GM03348 (cell line): ENCODE measurements around the gene SETD2.

Experiments
- DNase-seq: peaks from one replicate; pipeline ENCODE4 v3.0.0; 2012; ENCODE audit warnings: low spot score

Gene SETD2

DNA sequence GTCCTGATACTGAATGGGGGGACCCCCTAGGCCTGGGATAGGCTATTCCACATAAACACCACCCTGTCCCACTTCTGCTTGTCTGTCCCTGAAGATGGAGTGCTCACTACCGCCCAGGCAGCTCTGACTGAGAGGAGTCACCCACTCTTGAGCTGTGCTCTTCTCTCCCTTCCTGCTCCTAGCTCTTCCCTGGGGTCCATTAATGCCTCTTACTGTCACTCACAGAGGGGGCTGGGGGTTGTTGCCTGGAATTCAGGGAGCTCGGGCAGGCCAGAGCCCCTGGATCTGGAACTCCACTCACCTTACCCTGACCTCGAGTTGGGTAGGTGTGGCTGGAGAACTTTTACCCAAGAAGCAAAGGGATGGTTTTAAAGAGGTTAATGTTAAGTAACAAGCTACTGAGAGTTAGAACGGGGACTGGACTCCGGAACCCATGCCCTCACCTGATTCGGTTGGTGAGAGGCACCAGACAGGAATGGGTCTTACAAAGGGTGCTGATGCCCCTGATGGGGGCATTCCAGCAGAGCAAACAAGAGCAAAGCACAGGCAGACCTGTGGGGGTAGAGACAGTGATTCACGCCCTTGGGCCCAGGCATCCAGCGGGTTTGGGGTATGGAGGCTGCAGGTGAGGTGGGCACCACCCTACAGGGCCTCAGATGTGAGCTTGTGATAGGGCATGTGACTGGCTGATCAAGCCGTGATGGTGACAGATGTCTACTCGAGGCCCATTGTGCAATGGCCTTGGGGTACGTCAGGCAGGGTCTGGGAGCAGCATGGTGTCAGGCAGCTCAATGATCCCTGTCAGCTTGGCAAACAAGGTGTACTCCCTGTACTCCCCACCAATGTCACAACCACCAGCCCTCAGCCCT, 179.1 kb downstream of the SETD2 start:
- no peak for DNase-seq

DNA sequence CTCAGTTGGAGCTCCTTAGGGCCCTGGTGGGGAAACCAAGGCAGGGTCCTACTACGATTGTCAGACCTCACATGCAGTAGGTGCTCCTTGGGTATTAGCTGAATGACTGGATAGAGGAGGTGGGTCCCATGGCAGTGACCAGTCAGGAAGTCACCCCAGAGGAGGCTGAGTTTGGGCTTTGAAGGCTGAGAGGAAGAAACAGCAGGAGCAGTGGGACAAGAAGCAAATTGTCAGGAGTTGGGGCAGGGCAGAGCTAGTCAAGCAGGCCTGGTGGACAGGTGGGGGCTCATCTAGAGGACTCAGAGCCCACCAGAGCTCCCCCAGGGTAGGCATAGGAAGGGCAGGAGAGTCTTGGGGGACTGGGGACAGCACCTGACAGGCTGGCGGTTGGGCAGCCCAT, 181.4 kb downstream of the SETD2 start:
- no peak for DNase-seq

GRCh38 chr3:46981932-46982471, 181.9 kb downstream of the SETD2 start:
- DNase-seq: no peak

DNA sequence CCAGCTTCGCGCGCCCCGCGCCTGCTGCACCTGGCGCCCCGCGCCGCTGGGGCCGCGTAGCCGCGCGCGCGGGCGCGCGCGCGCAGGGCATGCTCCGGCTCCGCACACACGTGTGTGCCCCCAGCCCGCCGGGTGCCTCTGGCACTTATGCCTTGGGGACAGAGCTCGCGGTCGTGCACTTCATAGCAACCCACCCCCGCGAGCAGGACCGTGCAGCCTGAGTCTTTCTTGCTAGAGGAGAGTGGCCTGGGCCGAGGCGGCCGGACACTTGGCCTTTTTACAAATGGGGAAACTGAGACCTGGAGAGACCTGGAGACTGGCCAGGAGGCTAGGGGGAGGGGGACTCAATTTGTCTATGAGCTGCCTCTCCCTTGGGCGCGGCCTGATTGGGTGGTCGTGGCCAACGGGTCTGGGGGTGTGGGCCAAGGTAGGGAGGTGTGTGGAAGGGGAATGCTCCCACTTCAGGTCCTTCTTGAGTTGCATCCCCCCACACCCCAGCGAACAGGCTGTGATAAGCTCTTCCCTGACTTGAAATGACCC, 183.9 kb downstream of the SETD2 start:
- no peak for DNase-seq

DNA sequence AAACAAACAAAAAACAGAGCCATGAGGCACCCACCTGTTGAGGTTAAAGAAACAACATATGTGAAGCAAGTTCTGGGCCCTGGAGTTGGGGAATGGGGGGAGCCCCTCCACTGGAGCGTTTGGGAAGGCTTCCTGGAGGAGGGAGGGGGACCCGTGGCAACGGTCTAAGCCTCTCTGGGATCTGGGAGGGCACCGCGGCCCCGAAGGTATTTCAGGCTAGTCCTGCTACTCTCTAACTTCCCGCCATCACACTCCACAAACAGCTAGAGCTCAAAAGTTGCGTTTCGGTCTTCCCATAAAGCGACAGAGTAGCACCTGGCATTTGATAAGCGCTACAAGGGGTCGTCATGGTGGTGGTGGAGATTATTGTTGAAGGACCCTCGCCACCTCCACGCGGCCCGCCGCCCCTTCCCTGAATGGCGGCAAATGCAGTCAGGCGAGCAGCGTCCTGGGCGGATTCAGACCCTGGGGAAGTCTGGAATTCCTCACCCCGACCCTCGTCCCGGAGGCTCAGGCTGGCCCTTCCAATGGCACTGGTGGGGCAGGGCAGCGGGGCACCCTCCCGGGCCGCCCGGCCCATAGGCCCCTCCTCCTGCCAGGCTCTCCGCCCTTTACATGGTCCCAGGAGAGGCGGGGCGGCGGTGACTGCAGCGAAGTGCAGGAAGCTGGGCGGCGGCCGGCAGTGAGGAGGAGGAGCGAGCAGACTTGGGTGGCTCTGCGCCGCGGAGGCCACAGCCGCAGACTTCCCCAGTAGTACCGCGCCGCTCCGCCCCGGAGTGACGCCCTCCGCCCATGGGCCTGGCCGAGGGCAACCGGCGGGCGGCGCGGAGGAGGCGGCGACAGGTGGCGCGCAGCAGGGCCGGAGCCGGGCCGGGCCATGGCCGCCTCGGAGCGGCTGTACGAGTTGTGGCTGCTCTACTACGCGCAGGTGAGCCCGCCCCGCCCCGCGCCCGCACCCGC, 184.6 kb downstream of the SETD2 start, which contains the start of gene NBEAL2:
TSS of gene NBEAL2 (plus strand) at position 682 of the 960 bp plus-strand sequence. CDS start at position 878, 196 bp downstream.
- DNase-seq: peak; percentile 96

GRCh38 chr3:46978381-46978780, 185.5 kb downstream of the SETD2 start:
- DNase-seq: no peak

GRCh38 chr3:46977811-46978195, 186.1 kb downstream of the SETD2 start:
- DNase-seq: no peak

- peak; percentile 98 for DNase-seq
Measured at GRCh38 chr3:46976326-46977190, 187.4 kb downstream of the SETD2 start, which contains the start of gene CCDC12. TSS of gene CCDC12 (minus strand) at chr3:46976745. CDS start at chr3:46976732, 13 bp downstream.

GRCh38 chr3:46974421-46975171, 189.3 kb downstream of the SETD2 start:
- DNase-seq: no peak

GRCh38 chr3:46972396-46972795, 191.5 kb downstream of the SETD2 start:
- no peak for DNase-seq

DNA sequence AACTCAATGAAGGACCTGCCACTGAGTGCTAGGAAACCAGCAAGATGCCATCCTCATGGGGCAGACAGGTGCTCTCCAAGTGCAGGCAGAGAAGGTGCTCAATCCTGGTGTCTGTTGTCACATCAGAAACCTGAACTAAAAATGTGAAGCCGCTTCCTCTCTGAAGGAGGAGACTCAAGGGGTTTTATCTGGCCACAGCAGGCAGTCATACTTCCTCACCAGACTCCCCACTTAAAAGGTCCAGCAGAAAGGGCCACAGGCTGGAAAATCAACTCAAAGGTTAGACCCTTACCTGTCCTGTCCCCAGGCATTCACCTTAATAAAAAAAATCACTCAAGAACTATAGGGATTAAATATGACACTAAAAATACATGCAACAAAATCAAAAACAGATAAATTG, 192.2 kb downstream of the SETD2 start:
- no peak for DNase-seq

- no peak for DNase-seq
Measured at GRCh38 chr3:46971151-46971550, 192.8 kb downstream of the SETD2 start.

GRCh38 chr3:46970391-46971091, 193.4 kb downstream of the SETD2 start:
- DNase-seq: no peak

- DNase-seq: no peak
Measured at GRCh38 chr3:46968783-46969428, 195.0 kb downstream of the SETD2 start.

DNA sequence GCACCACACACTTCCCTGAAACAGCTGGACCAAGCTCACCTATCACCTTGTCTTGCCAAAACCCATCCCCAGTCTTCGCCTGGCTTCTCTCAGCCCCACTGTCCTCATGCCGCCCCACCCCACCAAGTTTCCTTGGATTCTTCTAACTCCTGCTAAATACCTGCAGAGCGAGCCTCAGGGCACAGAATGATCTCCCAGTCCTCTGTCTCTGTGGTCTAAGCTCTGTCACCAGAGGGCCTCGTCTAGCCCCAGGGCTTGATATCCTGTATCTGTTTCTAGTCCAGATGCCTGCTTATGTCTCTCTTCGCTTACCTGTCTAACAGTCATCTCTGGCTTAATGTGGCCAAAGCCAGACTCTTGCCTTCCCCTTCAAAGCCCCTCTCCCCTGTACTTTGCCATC, 197.1 kb downstream of the SETD2 start:
- no peak for DNase-seq
